Mucosa of descending colon (tissue), 3 donors: ENCODE data around the gene EHMT1. TPM values are rescaled to one million over a fixed set of nuclear protein-coding genes. Genes with fewer than 3 reads are reported as not detected.

Source experiments
- ATAC-seq: fragments of 200-7000 bp; cut with Tn5 transposase; one replicate; pipeline ENCODE4 v1.9.1; 2020; ENCODE audit warnings: mild to moderate bottlenecking, moderate library complexity
- DNase-seq, 3 donors: peaks; one replicate each; pipeline ENCODE4 v3.0.0-alpha.2; 2020
- H3K36me3 ChIP-seq: fragments of 200-600 bp; one replicate; pipeline ENCODE4 v1.8.0; 2021; ENCODE audit warnings: low read depth, mild to moderate bottlenecking
- H3K4me1 ChIP-seq: fragments of 200-600 bp; one replicate; pipeline ENCODE4 v1.8.0; 2021; ENCODE audit warnings: low read depth, mild to moderate bottlenecking
- H3K4me3 ChIP-seq: fragments of 200-600 bp; one replicate; pipeline ENCODE4 v1.8.0; 2021; ENCODE audit warnings: mild to moderate bottlenecking
- H3K9me3 ChIP-seq: fragments of 200-600 bp; one replicate; pipeline ENCODE4 v1.8.0; 2021; ENCODE audit warnings: mild to moderate bottlenecking
- CTCF ChIP-seq: fragments of 200-600 bp; IDR thresholded peaks from one replicate; pipeline ENCODE4 v1.8.0; 2022; ENCODE audit warnings: antibody characterized with exemption, mild to moderate bottlenecking
- intact Hi-C, 2 donors: fragments of 100-400 bp; cut with DNase I in 1 of 2; cut with micrococcal nuclease in 1 of 2; formaldehyde crosslinking; loops; one replicate each; pipeline versions ENCODE4 v1.11.0 to v1.11.1; 2022; cut with DNase I, micrococcal nuclease
- total RNA-seq, 3 donors: library from RNA; stranded (reverse); fragmentation: NEBNext Ultra II Directional in 2 of 3; extraction: Animal tissue kit (Norgen Biotek cat#: 25700) in 2 of 3; gene quantifications; one replicate each; pipeline versions ENCODE4 v1.2.1 to v1.2.4, GENCODE V29; 2021 to 2023
- donor health status: DM: no; HTN: no; CAD: no; lungs with moderate emphysema.
- donor health status: DM: no; HTN: no; CAD: no.
- donor health status: DM: no; HTN: yes; CAD: no.

EHMT1 gene
- total RNA-seq, 3 donors from 2014 or later = 78.4 to 90.8 (median 83.3) TPM

- DNase-seq (no peak), ATAC-seq (no peak)
- TF ChIP-seq CTCF = no peak
- intact Hi-C loops = no loop called here
- no peaks in the 10 kb centered on the region for H3K9me3 ChIP-seq
- H3K4me1 ChIP-seq = no peaks in the 10 kb centered on the region
- H3K36me3 ChIP-seq = peaks cover 6% of the 10 kb centered on the region
- H3K4me3 ChIP-seq = no peak overlapping the region
Measured at GRCh38 chr9:137716694-137717287, 98.0 kb downstream of the EHMT1 start.

GRCh38 chr9:137717776-137718327 is 99.0 kb downstream of the EHMT1 start:
- no peaks in the 10 kb centered on the region for H3K4me1 ChIP-seq
- ATAC-seq = no peak

GRCh38 chr9:137719194-137719593 is 100.4 kb downstream of the EHMT1 start:
- intact Hi-C loops = no loop called here
- no peak for TF ChIP-seq CTCF
- Histone ChIP-seq H3K9me3 (no peaks in the 10 kb centered on the region), H3K4me1 (no peaks in the 10 kb centered on the region), H3K36me3 (peaks cover 6% of the 10 kb centered on the region), H3K4me3 (no peak overlapping the region)
- no peak for ATAC-seq
- DNase-seq = no peak

More at GRCh38 chr9:137717776-137718327, 99.0 kb downstream of the EHMT1 start:
- intact Hi-C loops = no loop called here
- no peak overlapping the region for H3K4me3 ChIP-seq
- TF ChIP-seq CTCF = no peak
- H3K9me3 ChIP-seq = no peaks in the 10 kb centered on the region
- peaks cover 6% of the 10 kb centered on the region for H3K36me3 ChIP-seq
- DNase-seq = no peak

- Histone ChIP-seq H3K4me1 (no peaks in the 10 kb centered on the region), H3K9me3 (no peaks in the 10 kb centered on the region), H3K4me3 (no peak overlapping the region), H3K36me3 (peaks cover 6% of the 10 kb centered on the region)
- ATAC-seq = no peak
- intact Hi-C loops = no loop called here
- no peak for DNase-seq
- no peak for TF ChIP-seq CTCF
Measured at GRCh38 chr9:137720571-137721110, 101.8 kb downstream of the EHMT1 start.

- TF ChIP-seq CTCF = no peak
- Histone ChIP-seq H3K4me3 (no peak overlapping the region), H3K4me1 (no peaks in the 10 kb centered on the region), H3K9me3 (no peaks in the 10 kb centered on the region), H3K36me3 (peaks cover 6% of the 10 kb centered on the region)
- intact Hi-C loops = no loop called here
- ATAC-seq (no peak), DNase-seq (no peak)
Measured at GRCh38 chr9:137721479-137721878, 102.7 kb downstream of the EHMT1 start.
